ENCODE measurements around the gene GTF2H3. TPM values are rescaled to one million over a fixed set of nuclear protein-coding genes. Genes with fewer than 3 reads are reported as not detected.

The GTF2H3 gene
- total and polyA plus RNA-seq, 10 of the 15 experiments (the other 5 are each of a cell fraction or from before 2014, with no cell fraction given) = 20.6 to 62.9 (median 34.7) TPM

DNA sequence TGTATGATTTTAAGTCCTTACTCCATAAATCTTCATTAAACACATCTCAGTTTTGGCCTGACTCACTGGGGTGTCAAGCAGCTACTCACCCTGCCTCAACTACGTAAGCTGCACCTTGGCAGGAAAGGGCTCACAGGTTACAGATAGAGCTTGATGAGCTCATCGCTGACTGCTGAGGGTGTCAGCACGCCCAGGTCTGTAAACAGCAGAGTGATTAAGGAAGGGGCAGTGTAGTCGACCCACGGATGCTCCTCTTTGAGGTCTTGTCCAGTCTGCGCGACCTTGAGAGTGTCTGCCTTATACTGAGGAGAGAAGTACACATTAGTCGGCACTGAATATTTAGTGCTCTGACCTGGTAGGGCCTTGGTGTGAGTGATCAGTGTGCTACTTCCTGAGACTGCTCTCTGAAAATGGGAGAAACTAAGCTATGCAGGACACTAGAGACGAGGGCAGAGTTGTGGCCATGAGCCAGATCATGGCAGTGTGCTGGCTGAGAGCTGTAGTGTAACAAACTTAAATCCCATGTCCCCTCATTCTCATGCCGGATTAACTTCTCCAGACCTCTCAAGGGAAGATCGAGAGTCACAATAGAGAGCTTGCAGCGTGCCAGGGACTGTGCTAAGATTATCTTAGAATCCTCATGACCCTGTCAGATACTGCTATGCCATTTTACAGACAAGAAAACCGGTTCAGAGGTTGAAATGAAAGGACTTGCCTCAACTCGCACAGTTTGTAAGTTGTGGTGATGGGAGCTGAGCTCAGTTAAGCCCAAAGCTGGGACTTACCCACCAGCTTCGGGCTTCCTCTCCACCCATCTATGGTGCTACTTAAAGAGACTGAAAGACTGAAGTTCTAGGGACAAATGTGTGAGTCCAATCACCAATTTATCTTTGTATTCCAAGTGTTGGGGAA, 11.8 kb upstream of the GTF2H3 start:
- H3K36me3 ChIP-seq (ENCODE audit: control insufficient read depth in 2 of 2, insufficient read depth in 2 of 2, low read length in 1 of 2) = peaks cover 13 to 52% of the 10 kb centered on the region in 2 experiments
- H3K27me3 ChIP-seq (replicated peaks in 1 of 2; ENCODE audit: control insufficient read depth in 2 of 2, insufficient read depth in 2 of 2, low read length in 1 of 2) = no peaks in the 10 kb centered on the region
- no peak overlapping the region for H3K9ac ChIP-seq (ENCODE audit: control insufficient read depth, insufficient read depth, low read length)
- ChIA-PET RAD21 (ENCODE audit: unreplicated experiment) (interaction anchor here (0.6 to 1.5 kb wide), 2 partner anchors 19 to 82 kb away, joined by 3 to 4 read pairs; no protein-coding TSS in a partner anchor), SMC1A (ENCODE audit: uncharacterized antibody, unreplicated experiment) (interaction anchor here (0.7 to 2.1 kb wide), 3 partner anchors 20 to 91 kb away, joined by 3 to 6 read pairs (median 4); partner anchors contain the start of gene DDX55), CTCF (interaction anchor here (1.0 to 4.6 kb wide), 2 partner anchors 19 to 31 kb away, joined by 3 to 21 read pairs; partner anchors contain the start of gene DDX55), POLR2A (interaction anchor here (1.3 to 1.9 kb wide), 2 partner anchors 10 to 352 kb away, joined by 4 to 5 read pairs; no protein-coding TSS in a partner anchor)
- FAIRE-seq (no peak), DNase-seq (ENCODE audit: low read depth, low spot score) (no peak), ATAC-seq (no peak)
- no TSS peak for BruUV-seq (replicated peaks)
- H3K79me2 ChIP-seq (ENCODE audit: control insufficient read depth, insufficient read depth, low read length) = peaks cover 1% of the 10 kb centered on the region; the same call in 1 of the 2 replicates
- H3K27ac ChIP-seq (ENCODE audit: control insufficient read depth, insufficient read depth) = no peak overlapping the region
- TF ChIP-seq TCF3 (IDR thresholded peaks at IDR 0.05; ENCODE audit: borderline replicate concordance, insufficient read depth, low read depth, low read length) (no peak), POLR2A (IDR thresholded peaks at IDR 0.05; ENCODE audit: low read depth, low read length) (peak; percentile 70), POLR2AphosphoS5 (IDR thresholded peaks at IDR 0.05; ENCODE audit: low read length) (0 out of 2 replicates have a peak, but pooled peaks have one; percentile 56)
- no peaks in the 10 kb centered on the region for H4K20me1 ChIP-seq (ENCODE audit: control insufficient read depth, insufficient read depth)
- no peak overlapping the region for H3K4me2 ChIP-seq (ENCODE audit: control insufficient read depth, insufficient read depth)
- no peaks in the 10 kb centered on the region for H3K4me1 ChIP-seq (ENCODE audit: control insufficient read depth, insufficient read depth, low read length)
- no peaks in the 10 kb centered on the region for H3K9me3 ChIP-seq (replicated peaks; ENCODE audit: control insufficient read depth, insufficient read depth, low read length)
- H3K4me3 ChIP-seq = no peak overlapping the region
- WGBS (ENCODE audit: insufficient coverage, insufficient replicate concordance, low lambda C conversion rate, missing lambda C conversion rate) = 87% methylated on average over 15 of the region's 15 CpGs
- intact Hi-C loops (cut with micrococcal nuclease; ENCODE audit: unreplicated experiment) (no loop called here), in situ Hi-C loops (cut with MboI) (no loop called here)
- H2AFZ ChIP-seq (ENCODE audit: control insufficient read depth, low read depth, low read length) = no peak overlapping the region

DNA sequence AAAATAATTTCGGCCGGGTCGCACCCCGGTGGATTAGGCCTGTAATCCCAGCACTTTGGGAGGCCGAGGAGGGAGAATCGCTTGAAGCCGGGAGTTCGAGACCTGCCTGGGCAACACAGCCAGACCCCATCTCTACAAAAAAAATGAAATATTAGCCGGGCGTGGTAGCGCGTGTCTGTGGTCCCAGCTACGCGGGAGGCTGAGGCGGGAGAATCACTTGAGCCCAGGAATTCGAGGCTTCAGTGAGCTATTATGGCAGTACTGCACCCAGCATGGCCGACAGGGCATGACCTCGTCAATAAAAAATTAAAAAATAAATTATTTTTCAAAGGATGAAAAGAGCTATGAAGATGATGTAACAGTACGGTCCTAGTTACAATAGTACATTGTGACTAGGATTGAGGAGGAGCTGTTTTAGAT, 523 bp downstream of the GTF2H3 start:
- ChIA-PET RAD21 (ENCODE audit: unreplicated experiment) (interaction anchor here (0.5 to 2.0 kb wide), 3 partner anchors 23 to 220 kb away, joined by 3 to 6 read pairs (median 3); partner anchors contain the start of gene ATP6V0A2), CTCF (interaction anchor here (0.8 to 1.4 kb wide), 4 partner anchors 15 to 337 kb away, joined by 3 to 6 read pairs (median 4); no protein-coding TSS in a partner anchor), POLR2A (interaction anchor here (0.7 to 1.2 kb wide), 4 partner anchors 76 to 268 kb away, joined by 3 read pairs; partner anchors contain the start of gene ATP6V0A2), SMC1A (ENCODE audit: uncharacterized antibody, unreplicated experiment) (interaction anchor here (0.7 to 1.8 kb wide), 7 partner anchors 12 to 103 kb away, joined by 3 to 9 read pairs (median 3); partner anchors contain the start of gene ATP6V0A2)
- H3K9me3 ChIP-seq (replicated peaks; ENCODE audit: control insufficient read depth, insufficient read depth, low read length) = no peaks in the 10 kb centered on the region
- DNase-seq (ENCODE audit: low read depth, low spot score) (no peak), FAIRE-seq (no peak), ATAC-seq (peak; percentile 26)
- no peaks in the 10 kb centered on the region for H3K27me3 ChIP-seq (replicated peaks in 1 of 2; ENCODE audit: control insufficient read depth in 2 of 2, insufficient read depth in 2 of 2, low read length in 1 of 2)
- TSS peak; percentile 96 for BruUV-seq (replicated peaks)
- peaks cover 36% of the 10 kb centered on the region for H3K79me2 ChIP-seq (ENCODE audit: control insufficient read depth, insufficient read depth, low read length)
- peak overlapping the region; percentile 96 for H3K9ac ChIP-seq (ENCODE audit: control insufficient read depth, insufficient read depth, low read length)
- H4K20me1 ChIP-seq (ENCODE audit: control insufficient read depth, insufficient read depth) = no peaks in the 10 kb centered on the region
- 2% methylated on average over 19 of the region's 19 CpGs for WGBS (ENCODE audit: insufficient coverage, insufficient replicate concordance, low lambda C conversion rate, missing lambda C conversion rate)
- H3K27ac ChIP-seq (ENCODE audit: control insufficient read depth, insufficient read depth) = peak overlapping the region; percentile 87
- H3K4me1 ChIP-seq (ENCODE audit: control insufficient read depth, insufficient read depth, low read length) = no peaks in the 10 kb centered on the region
- H3K4me3 ChIP-seq = peak overlapping the region; percentile 91
- TF ChIP-seq, protein P1, sequence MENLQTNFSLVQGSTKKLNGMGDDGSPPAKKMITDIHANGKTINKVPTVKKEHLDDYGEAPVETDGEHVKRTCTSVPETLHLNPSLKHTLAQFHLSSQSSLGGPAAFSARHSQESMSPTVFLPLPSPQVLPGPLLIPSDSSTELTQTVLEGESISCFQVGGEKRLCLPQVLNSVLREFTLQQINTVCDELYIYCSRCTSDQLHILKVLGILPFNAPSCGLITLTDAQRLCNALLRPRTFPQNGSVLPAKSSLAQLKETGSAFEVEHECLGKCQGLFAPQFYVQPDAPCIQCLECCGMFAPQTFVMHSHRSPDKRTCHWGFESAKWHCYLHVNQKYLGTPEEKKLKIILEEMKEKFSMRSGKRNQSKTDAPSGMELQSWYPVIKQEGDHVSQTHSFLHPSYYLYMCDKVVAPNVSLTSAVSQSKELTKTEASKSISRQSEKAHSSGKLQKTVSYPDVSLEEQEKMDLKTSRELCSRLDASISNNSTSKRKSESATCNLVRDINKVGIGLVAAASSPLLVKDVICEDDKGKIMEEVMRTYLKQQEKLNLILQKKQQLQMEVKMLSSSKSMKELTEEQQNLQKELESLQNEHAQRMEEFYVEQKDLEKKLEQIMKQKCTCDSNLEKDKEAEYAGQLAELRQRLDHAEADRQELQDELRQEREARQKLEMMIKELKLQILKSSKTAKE (IDR thresholded peaks at IDR 0.05; ENCODE audit: low read depth, poor library complexity, severe bottlenecking) = peak; percentile 1
- TF ChIP-seq YY1 (IDR thresholded peaks at IDR 0.05; ENCODE audit: low read depth, low read length) (peak; percentile 68), IKZF2 (IDR thresholded peaks at IDR 0.05) (0 out of 4 replicates have a peak, but pooled peaks of 1 of the 2 experiments have one; percentile 9)
- TF ChIP-seq, protein P2, sequence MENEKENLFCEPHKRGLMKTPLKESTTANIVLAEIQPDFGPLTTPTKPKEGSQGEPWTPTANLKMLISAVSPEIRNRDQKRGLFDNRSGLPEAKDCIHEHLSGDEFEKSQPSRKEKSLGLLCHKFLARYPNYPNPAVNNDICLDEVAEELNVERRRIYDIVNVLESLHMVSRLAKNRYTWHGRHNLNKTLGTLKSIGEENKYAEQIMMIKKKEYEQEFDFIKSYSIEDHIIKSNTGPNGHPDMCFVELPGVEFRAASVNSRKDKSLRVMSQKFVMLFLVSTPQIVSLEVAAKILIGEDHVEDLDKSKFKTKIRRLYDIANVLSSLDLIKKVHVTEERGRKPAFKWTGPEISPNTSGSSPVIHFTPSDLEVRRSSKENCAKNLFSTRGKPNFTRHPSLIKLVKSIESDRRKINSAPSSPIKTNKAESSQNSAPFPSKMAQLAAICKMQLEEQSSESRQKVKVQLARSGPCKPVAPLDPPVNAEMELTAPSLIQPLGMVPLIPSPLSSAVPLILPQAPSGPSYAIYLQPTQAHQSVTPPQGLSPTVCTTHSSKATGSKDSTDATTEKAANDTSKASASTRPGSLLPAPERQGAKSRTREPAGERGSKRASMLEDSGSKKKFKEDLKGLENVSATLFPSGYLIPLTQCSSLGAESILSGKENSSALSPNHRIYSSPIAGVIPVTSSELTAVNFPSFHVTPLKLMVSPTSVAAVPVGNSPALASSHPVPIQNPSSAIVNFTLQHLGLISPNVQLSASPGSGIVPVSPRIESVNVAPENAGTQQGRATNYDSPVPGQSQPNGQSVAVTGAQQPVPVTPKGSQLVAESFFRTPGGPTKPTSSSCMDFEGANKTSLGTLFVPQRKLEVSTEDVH (IDR thresholded peaks at IDR 0.05; ENCODE audit: low read depth, partially characterized antibody) = no peak
- H3K36me3 ChIP-seq (ENCODE audit: control insufficient read depth in 2 of 2, insufficient read depth in 2 of 2, low read length in 1 of 2) = peaks cover 0 to 6% of the 10 kb centered on the region in 2 experiments; a peak in 2 of 4 replicates
- intact Hi-C loops (cut with micrococcal nuclease; ENCODE audit: unreplicated experiment) = loop anchor here (5.0 to 10.0 kb wide), 3 partner anchors 128 to 351 kb away; partner anchors contain the start of gene DNAH10
- no peak overlapping the region; the same call in 1 of the 2 replicates for H2AFZ ChIP-seq (ENCODE audit: control insufficient read depth, low read depth, low read length)
- in situ Hi-C loops (cut with MboI) = no loop called here
- H3K4me2 ChIP-seq (ENCODE audit: control insufficient read depth, insufficient read depth) = peak overlapping the region; percentile 92
